ENCODE results near the gene RASAL1. TPM values are rescaled to one million over a fixed set of nuclear protein-coding genes. Genes with fewer than 3 reads are reported as not detected.

Gene RASAL1
- total and polyA plus RNA-seq, 2 experiments from 2014 or later: not detected

- WGBS, 2 experiments (ENCODE audit: low coverage in 1 of 2, low lambda C conversion rate in 2 of 2, missing lambda C conversion rate in 2 of 2): 40 to 50% methylated on average over 4 of the region's 4 CpGs
- no peak overlapping the region for H3K4me3 ChIP-seq
- H2AFZ ChIP-seq: no peak overlapping the region
- no peaks in the 10 kb centered on the region for H3K4me1 ChIP-seq (ENCODE audit: insufficient read depth)
- H3K79me2 ChIP-seq (ENCODE audit: insufficient read depth): no peaks in the 10 kb centered on the region
- no peak overlapping the region for H3K9ac ChIP-seq
- no peaks in the 10 kb centered on the region for H3K9me3 ChIP-seq (ENCODE audit: low read depth)
- no peak overlapping the region for H3K27ac ChIP-seq
- H3F3A ChIP-seq (ENCODE audit: insufficient read depth): no peaks in the 10 kb centered on the region
- H3K27me3 ChIP-seq (replicated peaks; ENCODE audit: insufficient read depth): peaks cover 39% of the 10 kb centered on the region
- H4K20me1 ChIP-seq (ENCODE audit: insufficient read depth): no peaks in the 10 kb centered on the region
- no peaks in the 10 kb centered on the region for H3K9me2 ChIP-seq (ENCODE audit: insufficient read depth)
- TF ChIP-seq EZH2phosphoT487 (IDR thresholded peaks at IDR 0.05; ENCODE audit: insufficient read depth, low read depth): no peak
- TF ChIP-seq EZH2 (IDR thresholded peaks at IDR 0.05; ENCODE audit: insufficient read depth, poor library complexity, severe bottlenecking): no peak
- H3K4me2 ChIP-seq (ENCODE audit: unreplicated experiment): no peak overlapping the region
- no peak for DNase-seq
- no peaks in the 10 kb centered on the region for H3K36me3 ChIP-seq (ENCODE audit: low read depth)
- in situ Hi-C loops (cut with MboI): no loop called here
Measured at GRCh38 chr12:113054948-113055486, 80.5 kb downstream of the RASAL1 start.

- in situ Hi-C loops (cut with MboI): no loop called here
- no peaks in the 10 kb centered on the region for H4K20me1 ChIP-seq (ENCODE audit: insufficient read depth)
- no peak for TF ChIP-seq EZH2 (IDR thresholded peaks at IDR 0.05; ENCODE audit: insufficient read depth, poor library complexity, severe bottlenecking)
- H2AFZ ChIP-seq: no peak overlapping the region
- DNase-seq: no peak
- no peak overlapping the region for H3K4me2 ChIP-seq (ENCODE audit: unreplicated experiment)
- no peaks in the 10 kb centered on the region for H3K9me3 ChIP-seq (ENCODE audit: low read depth)
- H3K9me2 ChIP-seq (ENCODE audit: insufficient read depth): no peaks in the 10 kb centered on the region
- H3K4me3 ChIP-seq: no peak overlapping the region
- H3K27me3 ChIP-seq (replicated peaks; ENCODE audit: insufficient read depth): peaks cover 38% of the 10 kb centered on the region
- no peak overlapping the region for H3K9ac ChIP-seq
- no peaks in the 10 kb centered on the region for H3K36me3 ChIP-seq (ENCODE audit: low read depth)
- no peaks in the 10 kb centered on the region for H3F3A ChIP-seq (ENCODE audit: insufficient read depth)
- no peaks in the 10 kb centered on the region for H3K79me2 ChIP-seq (ENCODE audit: insufficient read depth)
- H3K27ac ChIP-seq: no peak overlapping the region
- WGBS, 2 experiments (ENCODE audit: low coverage in 1 of 2, low lambda C conversion rate in 2 of 2, missing lambda C conversion rate in 2 of 2): 32 to 45% methylated on average over 4 of the region's 4 CpGs
- no peaks in the 10 kb centered on the region for H3K4me1 ChIP-seq (ENCODE audit: insufficient read depth)
Measured at GRCh38 chr12:113052326-113052725, 83.2 kb downstream of the RASAL1 start.

- Histone ChIP-seq H3K36me3 (ENCODE audit: low read depth) (no peaks in the 10 kb centered on the region), H3K4me2 (ENCODE audit: unreplicated experiment) (no peak overlapping the region), H3K27ac (no peak overlapping the region), H3K9me2 (ENCODE audit: insufficient read depth) (no peaks in the 10 kb centered on the region), H3K27me3 (replicated peaks; ENCODE audit: insufficient read depth) (peaks cover 34% of the 10 kb centered on the region), H3K79me2 (ENCODE audit: insufficient read depth) (no peaks in the 10 kb centered on the region), H4K20me1 (ENCODE audit: insufficient read depth) (no peaks in the 10 kb centered on the region), H2AFZ (no peak overlapping the region), H3K4me1 (ENCODE audit: insufficient read depth) (no peaks in the 10 kb centered on the region), H3K9ac (no peak overlapping the region), H3K9me3 (ENCODE audit: low read depth) (no peaks in the 10 kb centered on the region), H3F3A (ENCODE audit: insufficient read depth) (no peaks in the 10 kb centered on the region), H3K4me3 (no peak overlapping the region)
- 23 to 39% methylated on average over 4 of the region's 4 CpGs for WGBS, 2 experiments (ENCODE audit: low coverage in 1 of 2, low lambda C conversion rate in 2 of 2, missing lambda C conversion rate in 2 of 2)
- TF ChIP-seq EZH2phosphoT487 (IDR thresholded peaks at IDR 0.05; ENCODE audit: insufficient read depth, low read depth): no peak
- no peak for DNase-seq
- in situ Hi-C loops (cut with MboI): no loop called here
Measured at GRCh38 chr12:113051759-113052158, 83.8 kb downstream of the RASAL1 start.

DNA sequence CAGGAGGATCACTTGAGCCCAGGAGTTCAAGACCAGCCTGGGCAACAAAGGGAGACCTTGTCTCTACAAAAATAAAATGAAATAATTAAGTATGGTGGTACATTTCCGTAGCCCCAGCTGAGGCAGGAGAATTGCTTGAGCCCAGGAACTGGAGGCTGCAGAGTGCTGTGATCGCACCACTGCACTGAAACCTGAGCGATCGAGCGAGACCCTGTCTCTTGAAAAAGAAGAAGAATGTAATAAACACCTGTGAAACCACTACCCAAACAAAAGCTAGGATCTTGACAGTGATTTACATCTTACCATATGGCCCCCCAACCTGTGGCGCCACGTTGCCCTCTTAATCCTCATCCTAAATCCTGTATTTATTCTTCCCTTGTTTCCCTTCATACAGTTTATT is 84.8 kb downstream of the RASAL1 start:
- H3K27me3 ChIP-seq (replicated peaks; ENCODE audit: insufficient read depth): peaks cover 24% of the 10 kb centered on the region
- no peak overlapping the region for H3K4me3 ChIP-seq
- in situ Hi-C loops (cut with MboI): no loop called here
- no peak overlapping the region for H3K27ac ChIP-seq
- no peaks in the 10 kb centered on the region for H4K20me1 ChIP-seq (ENCODE audit: insufficient read depth)
- H3K4me1 ChIP-seq (ENCODE audit: insufficient read depth): no peaks in the 10 kb centered on the region
- no peaks in the 10 kb centered on the region for H3K9me3 ChIP-seq (ENCODE audit: low read depth)
- no peaks in the 10 kb centered on the region for H3F3A ChIP-seq (ENCODE audit: insufficient read depth)
- H3K9ac ChIP-seq: no peak overlapping the region
- no peak for TF ChIP-seq EZH2 (IDR thresholded peaks at IDR 0.05; ENCODE audit: insufficient read depth, poor library complexity, severe bottlenecking)
- TF ChIP-seq EZH2phosphoT487 (IDR thresholded peaks at IDR 0.05; ENCODE audit: insufficient read depth, low read depth): no peak
- no peak for DNase-seq
- WGBS, 2 experiments (ENCODE audit: low coverage in 1 of 2, low lambda C conversion rate in 2 of 2, missing lambda C conversion rate in 2 of 2): 81 to 82% methylated on average over 7 of the region's 7 CpGs
- H3K9me2 ChIP-seq (ENCODE audit: insufficient read depth): no peaks in the 10 kb centered on the region
- no peak overlapping the region for H2AFZ ChIP-seq
- no peaks in the 10 kb centered on the region for H3K79me2 ChIP-seq (ENCODE audit: insufficient read depth)
- no peaks in the 10 kb centered on the region for H3K36me3 ChIP-seq (ENCODE audit: low read depth)
- H3K4me2 ChIP-seq (ENCODE audit: unreplicated experiment): no peak overlapping the region
